ENCODE results near the gene COL6A3.

- TF ChIP-seq, protein P1, sequence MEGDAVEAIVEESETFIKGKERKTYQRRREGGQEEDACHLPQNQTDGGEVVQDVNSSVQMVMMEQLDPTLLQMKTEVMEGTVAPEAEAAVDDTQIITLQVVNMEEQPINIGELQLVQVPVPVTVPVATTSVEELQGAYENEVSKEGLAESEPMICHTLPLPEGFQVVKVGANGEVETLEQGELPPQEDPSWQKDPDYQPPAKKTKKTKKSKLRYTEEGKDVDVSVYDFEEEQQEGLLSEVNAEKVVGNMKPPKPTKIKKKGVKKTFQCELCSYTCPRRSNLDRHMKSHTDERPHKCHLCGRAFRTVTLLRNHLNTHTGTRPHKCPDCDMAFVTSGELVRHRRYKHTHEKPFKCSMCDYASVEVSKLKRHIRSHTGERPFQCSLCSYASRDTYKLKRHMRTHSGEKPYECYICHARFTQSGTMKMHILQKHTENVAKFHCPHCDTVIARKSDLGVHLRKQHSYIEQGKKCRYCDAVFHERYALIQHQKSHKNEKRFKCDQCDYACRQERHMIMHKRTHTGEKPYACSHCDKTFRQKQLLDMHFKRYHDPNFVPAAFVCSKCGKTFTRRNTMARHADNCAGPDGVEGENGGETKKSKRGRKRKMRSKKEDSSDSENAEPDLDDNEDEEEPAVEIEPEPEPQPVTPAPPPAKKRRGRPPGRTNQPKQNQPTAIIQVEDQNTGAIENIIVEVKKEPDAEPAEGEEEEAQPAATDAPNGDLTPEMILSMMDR (IDR thresholded peaks at IDR 0.05), result no peak
- TF ChIP-seq POLR2AphosphoS5 (IDR thresholded peaks at IDR 0.05), result no peak
These were observed 23.7 kb downstream of the COL6A3 start for GRCh38 chr2:237390235-237390634.
